GM21528 (cell line): Measurements from ENCODE around the gene ZNF345.

Source experiments
- ATAC-seq: cut with Tn5 transposase; IDR thresholded peaks from one replicate; pipeline ENCODE4 v1.9.1; 2021; ENCODE audit warnings: mild to moderate bottlenecking, moderate library complexity; ENCODE audit not compliant: unreplicated experiment, low FRiP score

Gene ZNF345

GRCh38 chr19:36850559-36851442 is at the start of gene ZNF345:
TSS of gene ZNF345 (plus strand) at chr19:36850876. CDS start at chr19:36876831, 25,955 bp downstream.
- ATAC-seq = peak; percentile 82

- ATAC-seq = no peak
Measured at GRCh38 chr19:36805364-36805763, 45.3 kb upstream of the ZNF345 start.

- no peak for ATAC-seq
Measured at GRCh38 chr19:36807029-36807428, 43.6 kb upstream of the ZNF345 start.

GRCh38 chr19:36819130-36819630 is 31.5 kb upstream of the ZNF345 start:
- no peak for ATAC-seq

- no peak for ATAC-seq
Measured at GRCh38 chr19:36821758-36822157, 28.9 kb upstream of the ZNF345 start.

GRCh38 chr19:36833430-36833829 is 17.2 kb upstream of the ZNF345 start:
- no peak for ATAC-seq

GRCh38 chr19:36837176-36837905 is 13.3 kb upstream of the ZNF345 start:
- peak; percentile 8 for ATAC-seq

- peak; percentile 87 for ATAC-seq
Measured at GRCh38 chr19:36837906-36838783, 12.5 kb upstream of the ZNF345 start, which contains the start of gene ZNF790. TSS of gene ZNF790 (minus strand) at chr19:36838387. CDS start at chr19:36825619, 12,768 bp downstream.

- ATAC-seq = no peak
Measured at GRCh38 chr19:36838784-36839324, 11.8 kb upstream of the ZNF345 start.

- ATAC-seq = no peak
Measured at GRCh38 chr19:36847968-36848367, 2.7 kb upstream of the ZNF345 start.

GRCh38 chr19:36849701-36850558 is 746 bp upstream of the ZNF345 start:
- ATAC-seq = peak; percentile 91

- ATAC-seq = no peak
Measured at GRCh38 chr19:36851898-36852297, 1.2 kb downstream of the ZNF345 start.

GRCh38 chr19:36876993-36877938 is 26.6 kb downstream of the ZNF345 start:
- no peak for ATAC-seq

- no peak for ATAC-seq
Measured at GRCh38 chr19:36891768-36892357, 41.2 kb downstream of the ZNF345 start.

- no peak for ATAC-seq
Measured at GRCh38 chr19:36894849-36895383, 44.2 kb downstream of the ZNF345 start.

GRCh38 chr19:36898422-36898821 is 47.7 kb downstream of the ZNF345 start:
- no peak for ATAC-seq
